WTC11 (cell line): Measurements from ENCODE around the gene RHEB.

ENCODE experiments used
- ARID4B ChIP-seq: sonication (generic); formaldehyde crosslinking; IDR thresholded peaks from 2 replicates; pipeline ENCODE4 v1.8.0; 2023; ENCODE audit warnings: missing genetic modification reagents, mild to moderate bottlenecking, borderline replicate concordance
- ATF1 ChIP-seq: sonication (generic); formaldehyde crosslinking; IDR thresholded peaks from 2 replicates; pipeline ENCODE4 v1.8.1; 2023; ENCODE audit warnings: mild to moderate bottlenecking, moderate library complexity, missing genetic modification reagents
- CREM ChIP-seq: sonication (generic); formaldehyde crosslinking; IDR thresholded peaks from 2 replicates; pipeline ENCODE4 v1.8.1; 2022; ENCODE audit warnings: mild to moderate bottlenecking, missing genetic modification reagents, moderate library complexity
- JUN ChIP-seq: sonication (generic); formaldehyde crosslinking; IDR thresholded peaks from 2 replicates; pipeline ENCODE4 v1.8.0; 2023; ENCODE audit warnings: mild to moderate bottlenecking, missing genetic modification reagents
- PRRX2 ChIP-seq: fragments of 250-450 bp; sonication (Bioruptor Pico); IDR thresholded peaks from 2 replicates; pipeline ENCODE4 v1.8.0; 2021; ENCODE audit warnings: mild to moderate bottlenecking
- SP1 ChIP-seq: sonication (generic); formaldehyde crosslinking; conservative IDR thresholded peaks from 2 replicates; pipeline ENCODE4 v1.8.1; 2022; ENCODE audit warnings: missing genetic modification reagents
- STAT6 ChIP-seq: sonication (generic); formaldehyde crosslinking; conservative IDR thresholded peaks from 2 replicates; pipeline ENCODE4 v1.8.1; 2023; ENCODE audit warnings: mild to moderate bottlenecking, low read depth, missing genetic modification reagents, moderate library complexity
- TEAD4 ChIP-seq: sonication (generic); formaldehyde crosslinking; IDR thresholded peaks from 2 replicates; pipeline ENCODE4 v1.8.0; 2022; ENCODE audit warnings: mild to moderate bottlenecking, missing genetic modification reagents
- ZBTB21 ChIP-seq: sonication (generic); formaldehyde crosslinking; IDR thresholded peaks from 2 replicates; pipeline ENCODE4 v1.8.1; 2023; ENCODE audit warnings: mild to moderate bottlenecking, missing genetic modification reagents, borderline replicate concordance
- ZNF263 ChIP-seq: sonication (generic); formaldehyde crosslinking; IDR thresholded peaks from 2 replicates; pipeline ENCODE4 v1.8.1; 2022; ENCODE audit warnings: low read depth, mild to moderate bottlenecking, moderate library complexity, missing genetic modification reagents
- TF ChIP-seq, protein P1 (sequence below): fragments of 200-600 bp; IDR thresholded peaks from 2 replicates; pipeline ENCODE4 v1.8.0; 2022; ENCODE audit warnings: antibody characterized with exemption
- TF ChIP-seq, protein P2 (sequence below): sonication (generic); formaldehyde crosslinking; IDR thresholded peaks from 2 replicates; pipeline ENCODE4 v1.8.0; 2022; ENCODE audit warnings: mild to moderate bottlenecking, missing genetic modification reagents

GRCh38 chr7:151455690-151456089 is 64.0 kb downstream of the RHEB start:
- TF ChIP-seq, protein P1, sequence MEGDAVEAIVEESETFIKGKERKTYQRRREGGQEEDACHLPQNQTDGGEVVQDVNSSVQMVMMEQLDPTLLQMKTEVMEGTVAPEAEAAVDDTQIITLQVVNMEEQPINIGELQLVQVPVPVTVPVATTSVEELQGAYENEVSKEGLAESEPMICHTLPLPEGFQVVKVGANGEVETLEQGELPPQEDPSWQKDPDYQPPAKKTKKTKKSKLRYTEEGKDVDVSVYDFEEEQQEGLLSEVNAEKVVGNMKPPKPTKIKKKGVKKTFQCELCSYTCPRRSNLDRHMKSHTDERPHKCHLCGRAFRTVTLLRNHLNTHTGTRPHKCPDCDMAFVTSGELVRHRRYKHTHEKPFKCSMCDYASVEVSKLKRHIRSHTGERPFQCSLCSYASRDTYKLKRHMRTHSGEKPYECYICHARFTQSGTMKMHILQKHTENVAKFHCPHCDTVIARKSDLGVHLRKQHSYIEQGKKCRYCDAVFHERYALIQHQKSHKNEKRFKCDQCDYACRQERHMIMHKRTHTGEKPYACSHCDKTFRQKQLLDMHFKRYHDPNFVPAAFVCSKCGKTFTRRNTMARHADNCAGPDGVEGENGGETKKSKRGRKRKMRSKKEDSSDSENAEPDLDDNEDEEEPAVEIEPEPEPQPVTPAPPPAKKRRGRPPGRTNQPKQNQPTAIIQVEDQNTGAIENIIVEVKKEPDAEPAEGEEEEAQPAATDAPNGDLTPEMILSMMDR = no peak
- TF ChIP-seq STAT6 (CRISPR knock-in tag) = no peak
- no peak for TF ChIP-seq ZBTB21 (CRISPR knock-in tag)
- no peak for TF ChIP-seq JUN
- no peak for TF ChIP-seq ATF1 (CRISPR knock-in tag)
- TF ChIP-seq ARID4B (CRISPR knock-in tag) = no peak
- no peak for TF ChIP-seq TEAD4 (CRISPR knock-in tag)
- TF ChIP-seq PRRX2 (CRISPR knock-in tag) = no peak
- TF ChIP-seq SP1 (CRISPR knock-in tag) = no peak
- TF ChIP-seq CREM (CRISPR knock-in tag) = no peak
- no peak for TF ChIP-seq ZNF263 (CRISPR knock-in tag)
- TF ChIP-seq, protein P2, sequence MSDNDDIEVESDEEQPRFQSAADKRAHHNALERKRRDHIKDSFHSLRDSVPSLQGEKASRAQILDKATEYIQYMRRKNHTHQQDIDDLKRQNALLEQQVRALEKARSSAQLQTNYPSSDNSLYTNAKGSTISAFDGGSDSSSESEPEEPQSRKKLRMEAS (CRISPR knock-in tag) = no peak
